Measurements from ENCODE around the gene SHISAL2A. TPM values are rescaled to one million over a fixed set of nuclear protein-coding genes. Genes with fewer than 3 reads are reported as not detected.
A peak's percentile ranks its signal among the peaks of the same experiment; 100 is the strongest.

The SHISAL2A gene
- not detected in 2 replicates for total RNA-seq

- H3K4me3 ChIP-seq (ENCODE audit: low read depth, low read length) = peak within 1 kb of the TSS; percentile 27
- no peak for DNase-seq (ENCODE audit: low read depth)
- H3K36me3 ChIP-seq (ENCODE audit: control insufficient read depth, insufficient read depth, low read length) = no peaks in the 10 kb centered on the region
- peak; percentile 1 for TF ChIP-seq CTCF (IDR thresholded peaks at IDR 0.05; ENCODE audit: insufficient read depth, low read length, poor library complexity, severe bottlenecking)
- H3K27me3 ChIP-seq (ENCODE audit: control insufficient read depth, insufficient read depth, low read length) = peaks cover 14% of the 10 kb centered on the region
Observed at GRCh38 chr1:52632732-52633290, at the start of gene SHISAL2A. Gene SHISAL2A, plus strand, starts transcription at chr1:52633168. Its CDS starts 326 bp downstream, at chr1:52633494.

DNA sequence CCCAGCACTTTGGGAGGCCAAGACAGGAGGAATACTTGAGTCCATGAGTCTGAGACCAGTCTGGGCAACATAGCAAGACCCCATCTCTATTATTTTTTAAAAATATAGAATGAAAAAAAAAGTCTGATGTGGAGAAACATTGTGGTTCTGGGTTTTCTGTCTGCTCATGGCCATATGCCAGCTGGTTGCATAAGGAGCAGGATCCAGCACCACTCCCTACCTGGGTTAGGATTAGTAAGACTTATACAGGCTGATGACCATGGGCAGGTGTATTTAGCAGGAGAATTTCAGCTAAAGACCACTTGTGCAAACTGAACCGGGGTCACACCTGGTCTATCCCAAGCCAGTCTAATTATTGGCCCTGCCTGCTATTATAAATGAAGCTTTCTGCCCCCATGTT is 47.5 kb upstream of the SHISAL2A start:
- H3K36me3 ChIP-seq (ENCODE audit: control insufficient read depth, insufficient read depth, low read length) = no peaks in the 10 kb centered on the region
- TF ChIP-seq CTCF (IDR thresholded peaks at IDR 0.05; ENCODE audit: insufficient read depth, low read length, poor library complexity, severe bottlenecking) = no peak
- DNase-seq (ENCODE audit: low read depth) = no peak
- no peak overlapping the region for H3K4me3 ChIP-seq (ENCODE audit: low read depth, low read length)
- H3K27me3 ChIP-seq (ENCODE audit: control insufficient read depth, insufficient read depth, low read length) = no peaks in the 10 kb centered on the region

DNA sequence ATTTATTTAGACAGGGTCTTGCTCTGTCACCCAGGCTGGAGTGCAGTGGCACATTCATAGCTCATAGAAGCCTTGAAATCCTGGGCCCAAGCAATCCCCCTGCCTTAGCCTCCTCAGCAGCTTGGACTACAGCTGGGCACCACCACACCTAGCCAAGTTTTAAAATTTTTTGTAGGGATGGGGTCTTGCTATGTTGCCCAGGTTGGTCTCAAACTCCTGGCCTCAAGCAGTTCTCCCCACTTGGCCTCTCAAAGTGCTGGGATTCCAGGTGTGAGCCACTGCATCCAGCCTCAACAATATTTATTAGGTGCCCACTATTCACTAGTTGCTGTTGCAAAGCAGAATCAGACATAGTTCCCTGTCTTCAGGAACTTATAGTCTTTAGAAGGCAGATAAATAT is 44.9 kb upstream of the SHISAL2A start:
- no peak for TF ChIP-seq CTCF (IDR thresholded peaks at IDR 0.05; ENCODE audit: insufficient read depth, low read length, poor library complexity, severe bottlenecking)
- Histone ChIP-seq H3K4me3 (ENCODE audit: low read depth, low read length) (no peak overlapping the region), H3K36me3 (ENCODE audit: control insufficient read depth, insufficient read depth, low read length) (no peaks in the 10 kb centered on the region), H3K27me3 (ENCODE audit: control insufficient read depth, insufficient read depth, low read length) (no peaks in the 10 kb centered on the region)
- DNase-seq (ENCODE audit: low read depth) = no peak

DNA sequence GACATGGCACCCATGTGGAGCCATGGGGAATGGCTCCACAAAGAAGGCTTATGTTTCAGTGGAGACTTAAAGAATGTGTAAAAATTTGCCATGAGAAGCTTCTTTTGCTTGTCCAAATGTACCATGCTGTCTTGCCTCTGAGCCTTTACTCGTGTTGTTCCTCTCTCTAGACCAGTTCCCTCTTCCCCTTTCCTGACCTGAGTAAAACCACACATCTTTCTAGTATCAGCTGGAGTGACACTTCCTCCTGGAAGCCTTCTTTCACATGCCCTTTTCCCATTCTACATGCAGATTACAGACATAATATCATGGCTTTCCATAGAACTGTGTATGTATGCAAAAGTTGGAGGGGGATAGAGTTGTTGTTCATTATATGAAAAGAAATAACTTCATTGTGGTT is 44.4 kb upstream of the SHISAL2A start:
- DNase-seq (ENCODE audit: low read depth) = no peak
- H3K36me3 ChIP-seq (ENCODE audit: control insufficient read depth, insufficient read depth, low read length) = no peaks in the 10 kb centered on the region
- TF ChIP-seq CTCF (IDR thresholded peaks at IDR 0.05; ENCODE audit: insufficient read depth, low read length, poor library complexity, severe bottlenecking) = no peak
- H3K27me3 ChIP-seq (ENCODE audit: control insufficient read depth, insufficient read depth, low read length) = no peaks in the 10 kb centered on the region
- no peak overlapping the region for H3K4me3 ChIP-seq (ENCODE audit: low read depth, low read length)

DNA sequence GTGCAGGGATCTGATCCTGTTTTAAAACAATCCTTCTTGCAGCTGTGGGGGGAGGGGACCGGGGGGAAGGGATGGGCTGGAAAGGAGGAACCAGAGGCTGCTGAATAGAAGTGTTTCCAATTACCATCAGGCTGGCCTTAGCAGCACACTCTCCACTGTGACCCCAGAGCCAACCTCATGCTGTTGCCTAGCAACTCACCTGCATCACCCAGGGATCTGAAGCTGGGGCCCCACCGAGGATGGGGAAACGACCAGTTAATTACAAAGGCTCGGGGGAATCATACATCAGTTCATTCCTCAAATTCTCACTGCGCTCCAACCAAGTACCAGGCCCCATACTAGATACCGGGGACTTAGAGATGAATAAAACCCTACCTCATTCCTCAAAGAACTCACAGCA is 42.7 kb upstream of the SHISAL2A start:
- TF ChIP-seq CTCF (IDR thresholded peaks at IDR 0.05; ENCODE audit: insufficient read depth, low read length, poor library complexity, severe bottlenecking) = no peak
- H3K36me3 ChIP-seq (ENCODE audit: control insufficient read depth, insufficient read depth, low read length) = no peaks in the 10 kb centered on the region
- H3K4me3 ChIP-seq (ENCODE audit: low read depth, low read length) = no peak overlapping the region
- DNase-seq (ENCODE audit: low read depth) = no peak
- H3K27me3 ChIP-seq (ENCODE audit: control insufficient read depth, insufficient read depth, low read length) = no peaks in the 10 kb centered on the region

- Histone ChIP-seq H3K4me3 (ENCODE audit: low read depth, low read length) (no peak overlapping the region), H3K36me3 (ENCODE audit: control insufficient read depth, insufficient read depth, low read length) (no peaks in the 10 kb centered on the region), H3K27me3 (ENCODE audit: control insufficient read depth, insufficient read depth, low read length) (no peaks in the 10 kb centered on the region)
- no peak for TF ChIP-seq CTCF (IDR thresholded peaks at IDR 0.05; ENCODE audit: insufficient read depth, low read length, poor library complexity, severe bottlenecking)
- DNase-seq (ENCODE audit: low read depth) = no peak
Observed at GRCh38 chr1:52592637-52593323, 40.2 kb upstream of the SHISAL2A start.

Data from kidney epithelial cell (primary cell).